GM18870 (cell line): Measurements from ENCODE around the gene HSD17B12.

Source experiments
- ATAC-seq: cut with Tn5 transposase; IDR thresholded peaks from one replicate; pipeline ENCODE4 v1.9.1; 2021; ENCODE audit warnings: moderate library complexity; ENCODE audit not compliant: unreplicated experiment

HSD17B12 gene

DNA sequence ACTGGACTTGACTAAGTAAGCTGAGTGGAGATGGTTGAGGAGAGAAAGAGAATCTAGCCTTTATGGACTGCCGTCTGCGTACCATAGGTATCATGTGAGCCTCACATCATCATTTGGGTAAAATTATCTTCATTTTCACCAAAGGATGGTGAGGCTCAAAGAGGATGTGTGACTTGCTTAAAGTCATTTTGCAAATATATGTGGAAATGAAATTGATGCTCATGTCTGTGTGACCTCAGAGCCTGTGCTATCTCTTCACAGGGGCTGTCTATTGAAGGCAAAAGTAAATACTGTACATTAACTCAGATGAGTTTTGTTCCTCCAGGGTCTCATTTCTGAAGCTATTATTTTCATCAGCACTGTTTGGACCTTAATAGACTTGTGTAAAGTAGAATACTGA lies 116.8 kb downstream of the HSD17B12 start:
- ATAC-seq: no peak

DNA sequence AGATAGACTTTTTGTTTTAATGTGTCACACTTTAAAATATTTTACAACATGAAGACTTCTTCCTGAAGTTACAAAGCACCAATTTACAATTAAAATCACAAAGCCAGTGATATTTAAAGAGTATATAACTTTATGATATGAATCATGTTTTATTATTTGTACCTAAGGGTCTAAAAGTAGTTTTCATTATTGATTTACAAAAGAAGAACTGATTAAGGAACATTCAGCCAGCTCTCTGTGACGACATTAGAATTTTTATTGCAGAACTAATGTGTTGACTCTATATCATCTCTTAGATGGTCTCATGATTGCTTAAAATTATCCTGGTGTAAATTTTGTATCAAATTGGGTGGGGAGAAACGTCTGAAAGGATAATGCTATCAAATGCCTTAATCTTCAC lies 117.3 kb downstream of the HSD17B12 start:
- no peak for ATAC-seq

DNA sequence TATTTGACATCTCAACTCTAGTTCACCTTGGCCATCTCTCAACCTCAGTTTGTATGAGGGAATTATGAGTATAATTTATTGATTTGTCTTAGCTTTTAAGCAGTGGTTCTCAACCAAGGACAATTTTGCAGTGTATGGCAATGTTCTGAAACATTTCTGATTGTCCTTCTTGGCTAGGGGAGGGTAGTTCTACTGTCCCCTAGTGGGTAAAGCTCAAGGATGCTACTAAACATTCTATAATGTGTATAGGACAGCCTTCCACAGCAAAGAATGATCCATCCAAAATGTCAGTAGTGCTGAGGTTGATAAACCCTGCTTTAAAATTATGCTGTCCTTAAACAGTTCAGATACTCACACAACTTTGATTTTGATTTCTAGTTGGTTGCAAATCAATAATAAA lies 122.0 kb downstream of the HSD17B12 start:
- ATAC-seq: no peak

DNA sequence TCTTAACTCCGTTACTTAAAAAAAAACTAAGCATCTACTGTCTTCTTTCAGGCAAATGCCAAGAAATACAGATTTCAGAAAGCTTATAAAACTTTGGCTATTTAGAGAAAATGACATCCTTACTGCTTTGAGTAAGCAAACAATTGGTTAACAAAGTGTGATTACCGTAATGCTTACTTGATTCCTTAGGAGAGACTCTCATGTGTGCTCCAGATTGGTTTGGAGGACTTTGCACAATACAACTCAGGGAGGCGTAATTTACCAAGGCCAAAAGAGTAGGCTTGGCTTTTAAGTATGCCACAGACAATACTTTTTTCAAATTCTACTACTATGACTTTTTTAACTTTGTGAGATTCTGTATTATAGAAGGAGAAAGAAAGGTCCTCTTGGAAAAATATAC lies 123.2 kb downstream of the HSD17B12 start:
- no peak for ATAC-seq

DNA sequence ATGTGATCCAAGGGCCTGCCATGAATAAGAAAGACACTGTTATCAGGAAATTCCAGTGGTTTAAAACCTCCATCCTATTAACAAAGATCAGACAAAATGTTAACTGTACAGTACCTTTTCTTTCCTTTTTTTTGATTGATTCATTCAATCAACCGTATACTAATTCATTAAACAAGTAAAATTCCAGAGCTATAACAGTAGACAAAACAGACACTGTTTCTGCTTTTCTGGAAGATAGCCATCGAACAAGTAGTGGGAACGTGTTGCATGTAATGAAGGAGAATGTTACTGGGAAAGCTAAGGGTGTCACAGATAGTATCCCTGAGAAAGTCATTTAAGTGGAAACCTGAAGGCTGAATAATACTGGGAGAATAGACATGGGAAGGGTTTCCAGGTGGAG lies 126.4 kb downstream of the HSD17B12 start:
- no peak for ATAC-seq

DNA sequence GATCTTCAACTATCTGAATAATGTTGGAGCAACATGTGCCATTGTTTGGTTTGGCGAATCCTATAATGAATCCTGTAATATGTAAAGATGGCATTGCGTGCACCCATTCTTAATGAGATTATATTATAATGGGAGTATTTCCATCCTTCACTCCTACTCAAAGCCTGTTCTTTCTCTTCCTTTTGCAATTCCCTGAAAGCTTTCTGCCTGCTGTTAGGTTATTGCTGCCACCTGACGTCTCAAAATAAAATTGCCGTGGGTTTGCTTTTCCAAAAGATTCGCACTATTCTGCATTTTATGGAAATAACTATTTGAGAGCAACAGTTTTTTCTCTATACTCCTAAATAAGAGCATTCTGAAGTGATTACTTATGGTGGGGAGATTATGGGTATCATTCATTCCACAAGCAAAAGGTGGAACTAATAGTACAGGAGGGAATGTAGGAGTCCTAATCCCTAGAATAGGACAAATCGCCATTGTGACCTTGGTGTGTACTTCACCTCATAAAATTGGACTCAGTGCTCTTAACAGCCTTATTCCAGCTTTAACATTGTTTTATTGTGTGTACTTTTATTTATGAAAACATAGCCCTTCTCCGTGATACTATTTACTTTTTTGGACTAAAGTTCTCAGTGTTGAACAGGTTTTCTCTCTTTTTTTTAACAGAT lies 130.5 kb downstream of the HSD17B12 start:
- no peak for ATAC-seq

DNA sequence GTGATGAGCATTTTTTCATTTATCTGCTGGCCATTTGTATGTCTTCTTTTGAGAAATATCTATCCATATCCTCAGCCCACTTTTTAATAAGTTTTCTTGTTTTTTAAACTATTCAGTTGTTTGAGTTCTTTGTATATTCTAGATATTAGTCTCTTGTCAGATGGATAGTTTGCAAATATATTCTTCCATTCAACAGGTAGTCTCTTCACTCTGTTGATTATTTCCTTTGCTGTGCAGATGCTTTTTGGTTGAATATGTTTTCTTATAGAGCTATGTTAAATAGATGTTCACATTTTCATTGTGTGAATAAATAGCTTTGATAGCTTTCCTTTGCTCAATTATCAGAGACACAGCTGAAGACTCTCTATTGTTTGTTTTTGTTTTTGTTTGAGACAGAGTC lies 131.9 kb downstream of the HSD17B12 start:
- ATAC-seq: no peak

DNA sequence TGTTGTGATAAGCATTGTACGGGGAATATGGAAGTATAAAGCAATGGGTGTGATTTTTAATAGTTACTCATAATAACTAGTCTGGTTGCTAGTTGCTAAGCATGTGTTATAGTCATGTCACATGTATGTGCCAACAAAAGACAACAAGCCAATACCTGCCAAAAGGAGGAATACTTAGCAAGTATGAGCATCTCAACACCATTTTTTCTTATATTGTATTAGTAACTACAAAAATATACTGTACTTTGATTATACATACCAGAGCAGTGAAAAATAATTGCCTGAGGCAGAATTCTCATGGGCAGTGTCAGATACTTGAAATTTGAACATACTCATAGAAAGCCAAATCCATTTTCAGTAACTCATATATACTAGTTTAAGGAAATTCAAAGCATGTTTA lies 137.7 kb downstream of the HSD17B12 start:
- ATAC-seq: no peak

DNA sequence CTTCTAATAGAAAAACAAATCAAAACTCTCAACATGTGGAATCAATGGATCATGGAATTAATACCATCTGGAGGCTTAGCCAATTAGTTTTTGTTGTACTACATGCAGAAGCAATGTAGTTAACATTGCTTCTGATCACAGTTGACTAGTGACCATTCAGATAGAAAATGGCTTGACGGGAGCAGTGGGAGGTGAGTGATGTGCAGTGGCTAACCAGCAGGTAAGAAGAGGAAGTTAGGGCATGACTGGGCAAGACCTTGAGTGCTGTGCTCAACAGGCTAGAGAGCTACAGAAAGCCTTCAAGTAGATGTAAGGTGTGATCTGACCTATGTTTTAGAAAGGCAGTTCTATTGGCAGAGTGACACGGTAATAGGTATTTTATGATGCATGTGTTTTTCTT lies 139.4 kb downstream of the HSD17B12 start:
- no peak for ATAC-seq

DNA sequence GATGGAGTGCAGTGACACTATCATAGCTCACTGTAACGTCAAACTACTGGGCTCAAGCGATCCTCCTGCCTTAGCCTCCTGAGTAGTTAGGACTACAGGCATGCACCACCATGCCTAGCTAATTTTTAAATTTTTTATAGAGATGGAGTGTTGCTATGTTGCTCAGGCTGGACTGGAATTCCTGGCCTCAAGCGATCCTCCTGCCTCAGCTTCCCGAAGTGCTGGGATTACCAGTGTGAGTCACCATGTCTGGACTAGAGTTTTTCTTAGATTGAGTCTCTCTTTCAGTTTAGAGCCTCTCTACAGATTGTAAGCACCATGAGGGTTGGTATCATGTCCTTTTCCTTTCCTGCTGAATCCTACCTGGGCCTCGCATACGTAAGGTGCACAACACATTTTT lies 142.8 kb downstream of the HSD17B12 start:
- no peak for ATAC-seq

DNA sequence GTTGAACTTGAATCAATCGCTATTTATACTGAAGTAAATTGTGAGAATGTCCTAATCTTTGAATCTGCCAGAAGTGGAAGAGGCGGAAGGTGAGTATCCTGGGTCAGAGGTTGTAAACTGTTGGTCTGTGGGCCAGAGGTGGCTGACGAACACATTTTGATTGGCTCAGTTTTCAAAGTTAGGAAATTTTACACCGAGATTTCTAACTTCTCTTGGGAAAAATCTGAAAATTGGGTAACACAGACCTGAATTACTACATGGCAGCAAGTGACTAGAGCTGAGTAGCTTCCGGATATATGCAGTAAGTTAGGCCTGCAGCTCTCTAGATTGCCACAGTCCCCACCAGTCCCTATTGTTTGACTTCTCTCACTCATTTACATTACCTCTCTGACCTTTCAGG lies 143.3 kb downstream of the HSD17B12 start:
- ATAC-seq: no peak

DNA sequence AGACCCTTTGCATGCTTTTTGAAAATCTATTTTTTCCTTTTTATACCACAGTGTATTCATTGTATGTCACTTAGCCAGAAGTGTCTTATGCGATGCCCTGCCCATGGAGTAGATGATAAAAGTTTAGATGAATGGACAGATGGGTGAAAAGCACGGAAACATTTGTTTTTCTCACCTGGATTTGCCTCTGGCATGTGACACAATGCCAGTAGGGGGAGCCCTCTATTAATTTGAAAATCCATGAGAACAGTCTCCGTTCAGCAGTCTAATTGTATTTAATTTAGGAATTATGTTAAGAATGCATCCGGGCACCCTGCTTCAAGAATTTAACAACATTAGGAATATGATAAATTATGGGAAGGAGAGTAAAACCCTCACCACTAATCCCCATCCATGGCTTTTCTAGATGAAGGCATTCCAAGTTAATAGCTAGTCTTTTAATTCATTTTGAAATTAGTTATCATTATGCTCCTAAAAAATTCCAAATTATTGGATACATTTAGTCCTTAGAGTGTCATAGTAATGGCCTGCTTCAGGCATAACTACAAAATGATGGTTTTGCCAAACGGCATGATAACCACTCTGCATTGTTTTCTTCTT lies 144.8 kb downstream of the HSD17B12 start:
- ATAC-seq: no peak

DNA sequence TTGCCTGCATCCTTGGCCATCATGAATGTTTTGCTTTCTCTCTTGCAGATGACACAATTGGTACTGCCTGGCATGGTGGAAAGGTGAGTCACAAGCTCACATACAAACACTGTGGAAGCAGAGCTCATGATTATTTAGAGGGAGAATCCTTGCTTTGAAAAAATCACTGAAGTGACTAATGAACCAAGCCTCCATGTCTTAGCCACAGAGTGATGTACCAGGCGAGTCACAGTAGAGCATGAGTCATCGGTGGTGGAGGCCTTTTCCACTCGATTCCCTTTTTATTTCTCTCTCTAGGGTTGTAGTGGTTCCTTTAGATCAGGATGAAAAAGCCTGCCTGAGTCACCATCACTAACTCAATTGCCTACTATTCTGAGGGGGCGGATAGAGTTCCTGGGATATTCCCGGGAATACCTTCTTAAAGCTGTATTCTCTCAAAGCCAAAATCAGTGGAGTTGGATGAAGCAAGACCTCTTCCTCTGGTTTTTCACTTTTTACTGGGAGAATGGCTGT lies 150.4 kb downstream of the HSD17B12 start:
- no peak for ATAC-seq

DNA sequence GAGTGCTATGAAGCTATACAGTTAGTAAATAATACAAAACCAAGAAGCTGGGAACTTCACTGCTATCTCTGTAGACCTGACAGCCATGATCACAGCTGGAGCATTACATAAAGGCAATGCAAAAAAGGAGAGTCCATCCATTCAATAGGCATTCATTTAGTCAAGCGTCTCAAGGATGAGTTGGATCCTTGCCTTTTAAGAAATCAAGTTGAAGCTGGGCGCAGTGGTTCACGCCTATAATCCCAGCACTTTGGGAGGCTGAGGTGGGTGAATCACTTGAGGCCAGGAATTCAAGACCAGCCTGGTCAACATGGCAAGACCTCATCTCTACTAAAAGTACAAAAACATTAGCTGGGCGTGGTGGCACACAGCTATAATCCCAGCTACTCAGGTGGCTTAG lies 152.0 kb downstream of the HSD17B12 start:
- no peak for ATAC-seq

DNA sequence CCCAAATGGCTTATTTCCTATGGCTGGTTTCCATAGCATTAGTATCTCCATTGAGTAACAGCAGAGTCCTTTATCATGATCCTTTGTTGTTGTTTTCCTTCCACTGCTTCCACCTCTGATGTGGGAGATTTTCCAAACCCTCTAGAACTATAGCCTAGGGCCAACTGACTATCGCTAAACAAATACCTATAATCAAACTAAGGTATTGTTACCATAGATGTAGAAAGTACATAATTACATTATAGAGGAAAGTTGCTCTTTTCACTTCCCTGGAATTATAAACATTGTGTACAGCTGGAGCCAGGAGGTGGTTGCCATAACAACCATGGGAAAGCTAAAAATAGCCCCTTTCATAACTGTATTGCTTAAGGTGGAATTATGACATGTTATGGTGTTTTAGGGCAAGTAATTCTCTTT lies 153.1 kb downstream of the HSD17B12 start:
- ATAC-seq: no peak

DNA sequence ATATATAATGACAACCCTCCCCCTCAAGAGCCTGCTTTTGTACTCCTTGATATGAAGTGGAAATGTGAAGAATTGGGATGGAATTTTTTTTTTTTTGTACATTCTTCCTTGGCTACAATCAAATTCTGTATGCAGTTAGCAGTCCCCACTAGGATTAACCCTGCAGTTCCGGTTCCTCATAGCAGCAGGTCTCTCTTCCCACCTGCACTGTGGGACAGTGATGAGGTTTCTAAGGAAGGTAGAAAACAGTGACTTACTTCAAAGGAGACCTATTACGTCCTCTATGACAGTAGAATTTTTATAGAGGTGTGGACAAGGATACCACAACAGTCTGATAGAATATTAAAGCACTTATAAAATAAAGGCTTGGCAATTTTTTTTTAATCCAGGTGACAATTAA lies 153.7 kb downstream of the HSD17B12 start:
- ATAC-seq: no peak

DNA sequence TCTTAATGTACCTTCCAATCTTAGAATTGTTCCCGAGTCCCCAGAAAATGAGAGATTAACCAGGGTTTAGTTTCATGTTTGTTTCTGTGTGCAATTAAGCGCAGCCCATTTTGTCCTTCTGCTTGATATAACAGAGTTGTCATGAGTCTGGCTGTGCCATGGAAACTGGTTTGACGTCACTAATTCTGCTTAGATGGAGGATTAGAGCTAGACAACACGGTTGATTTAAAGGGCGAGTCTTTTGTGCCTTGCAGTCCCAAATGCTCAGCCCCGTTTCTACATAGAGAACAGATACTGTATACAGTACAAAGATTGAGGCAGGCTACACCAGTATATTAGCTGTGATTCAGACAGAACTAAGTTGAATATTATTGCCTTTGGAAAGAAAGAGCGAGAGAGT lies 154.6 kb downstream of the HSD17B12 start:
- ATAC-seq: no peak

DNA sequence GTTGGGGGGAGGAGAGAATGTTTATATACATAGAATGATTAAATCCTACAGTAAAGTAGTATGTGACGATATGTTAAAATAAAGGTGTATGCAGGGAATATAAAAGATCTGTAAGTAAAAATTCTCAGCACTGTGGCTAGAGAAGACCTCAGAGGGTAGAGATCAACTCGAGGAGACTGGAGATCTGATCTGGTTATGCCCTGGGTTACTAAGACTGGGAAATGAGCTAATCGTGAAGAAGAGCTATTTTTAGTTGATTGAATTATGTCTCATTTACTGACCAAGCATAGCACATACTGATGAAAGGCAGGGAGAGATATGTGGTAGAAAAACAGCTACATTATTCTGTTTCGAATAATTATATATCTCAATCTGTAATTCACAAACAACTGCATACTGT lies 157.3 kb downstream of the HSD17B12 start:
- ATAC-seq: no peak

DNA sequence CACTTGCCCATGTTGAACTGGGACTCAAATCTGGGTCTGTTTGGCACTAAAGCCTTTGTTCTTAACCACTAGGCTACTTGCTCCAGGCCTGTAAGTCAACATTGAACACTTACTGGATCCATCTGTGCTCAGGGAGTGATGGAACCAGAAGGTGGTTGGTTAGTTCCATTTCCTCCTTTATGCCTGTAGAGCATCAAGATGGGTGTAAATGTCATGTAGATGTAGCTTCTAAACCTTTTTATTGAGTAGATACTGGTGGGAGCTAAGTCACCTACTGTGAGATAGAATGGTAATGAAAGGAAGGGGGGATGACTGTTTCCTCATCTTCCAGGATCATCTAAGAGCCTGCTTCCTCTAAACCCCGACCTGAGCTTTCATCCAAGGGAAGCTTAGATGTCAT lies 161.5 kb downstream of the HSD17B12 start:
- ATAC-seq: no peak

DNA sequence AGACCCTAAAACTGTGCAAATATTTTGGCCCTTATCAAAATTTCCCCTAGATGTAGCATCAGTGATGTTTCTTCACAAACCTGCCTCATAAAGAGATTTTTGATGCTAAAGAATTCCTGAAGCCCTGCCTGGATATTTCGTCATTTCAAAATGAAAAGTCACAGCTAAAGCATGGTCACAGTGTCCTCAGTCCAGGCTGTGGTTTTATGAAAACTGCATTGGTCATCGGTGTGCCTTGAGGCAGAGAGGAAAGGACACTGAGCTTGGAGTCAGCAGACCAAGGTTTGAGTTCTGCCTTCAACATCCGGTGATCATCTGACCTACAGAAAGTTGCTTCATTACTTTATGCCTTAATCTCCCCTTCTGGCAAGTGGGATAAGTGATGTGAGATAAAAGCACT lies 165.3 kb downstream of the HSD17B12 start:
- ATAC-seq: no peak

DNA sequence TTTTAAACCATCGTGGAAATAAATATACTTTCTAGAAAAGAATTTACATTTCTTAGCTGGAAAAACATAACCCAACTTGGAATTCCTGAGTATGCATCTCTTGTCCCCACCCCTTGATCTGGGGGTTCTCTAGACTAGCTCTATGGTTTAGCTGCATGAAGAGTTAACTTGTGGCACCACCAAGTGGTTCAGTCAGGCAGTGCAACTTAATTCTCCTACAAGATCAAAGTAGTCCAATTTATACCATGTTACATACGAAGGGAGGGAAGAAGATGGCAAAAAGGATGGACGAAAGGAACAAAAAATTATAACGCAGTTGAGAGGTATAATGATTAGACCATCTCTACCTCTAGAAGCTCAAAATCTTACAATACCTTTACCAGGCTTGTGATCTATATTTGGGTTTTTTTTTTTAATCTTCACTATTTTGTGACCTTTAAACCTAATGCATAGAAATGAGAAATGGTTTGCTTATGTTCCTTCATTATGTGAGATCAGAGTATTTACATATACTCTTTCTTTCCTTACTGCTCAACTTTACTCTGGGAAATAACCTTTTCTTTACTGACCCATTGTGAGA lies 171.6 kb downstream of the HSD17B12 start:
- peak; percentile 88 for ATAC-seq

DNA sequence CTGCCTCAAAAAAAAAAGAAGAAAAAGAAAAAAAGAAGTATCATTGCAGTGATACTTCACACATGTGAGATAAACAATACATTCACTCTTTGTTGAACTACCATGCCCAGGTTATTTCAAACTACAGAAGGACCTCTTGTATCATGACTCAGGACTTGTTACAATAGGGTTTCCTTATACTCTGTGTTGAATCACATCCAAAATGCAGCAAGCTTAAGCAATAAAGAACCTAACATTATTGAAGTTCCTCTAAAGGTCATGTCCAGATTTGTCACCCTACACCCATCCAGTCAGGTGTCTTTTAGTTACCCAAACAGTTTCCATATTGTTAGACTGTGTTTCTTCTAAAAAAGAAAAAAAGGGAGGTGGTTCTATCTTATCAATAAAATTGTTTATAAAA lies 173.2 kb downstream of the HSD17B12 start:
- ATAC-seq: no peak

DNA sequence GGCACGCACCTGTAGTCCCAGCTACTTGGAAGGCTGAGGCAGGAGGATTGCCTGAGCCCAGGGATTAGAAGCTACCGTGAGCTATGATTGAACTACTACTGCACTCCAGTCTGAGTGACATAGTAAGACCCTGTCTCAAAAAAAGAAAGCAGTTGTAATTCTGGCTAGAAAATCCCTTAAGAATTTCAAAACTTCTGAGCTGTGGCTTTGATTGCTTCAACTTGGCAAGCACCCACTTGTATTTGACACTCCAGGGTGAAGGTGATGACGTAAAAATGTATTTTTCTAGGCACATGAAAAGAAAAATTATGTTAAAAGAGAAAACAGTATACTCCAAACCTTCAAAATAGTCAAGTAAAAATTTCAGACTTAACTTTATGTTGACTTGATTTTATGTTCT lies 176.5 kb downstream of the HSD17B12 start:
- ATAC-seq: no peak
